Upper lobe of right lung (tissue), 1 donor: ENCODE data around the gene CLEC16A. TPM values are rescaled to one million over a fixed set of nuclear protein-coding genes. Genes with fewer than 3 reads are reported as not detected.

ENCODE experiments used
- ATAC-seq: fragments of 200-7000 bp; cut with Tn5 transposase; one replicate; pipeline ENCODE4 v1.9.1; 2020; ENCODE audit warnings: mild to moderate bottlenecking, moderate library complexity
- DNase-seq: peaks from one replicate; pipeline ENCODE4 v3.0.0-alpha.2; 2020
- H3K27ac ChIP-seq: fragments of 200-600 bp; one replicate; pipeline ENCODE4 v1.8.0; 2022
- H3K27me3 ChIP-seq: fragments of 200-600 bp; one replicate; pipeline ENCODE4 v1.8.0; 2022; ENCODE audit warnings: mild to moderate bottlenecking
- H3K36me3 ChIP-seq: fragments of 200-600 bp; one replicate; pipeline ENCODE4 v1.8.0; 2022
- H3K4me1 ChIP-seq: fragments of 200-600 bp; one replicate; pipeline ENCODE4 v1.8.0; 2022
- H3K4me3 ChIP-seq: fragments of 200-600 bp; one replicate; pipeline ENCODE4 v1.8.0; 2022; ENCODE audit warnings: mild to moderate bottlenecking
- H3K9me3 ChIP-seq: fragments of 200-600 bp; one replicate; pipeline ENCODE4 v1.8.0; 2022
- intact Hi-C: fragments of 100-400 bp; cut with DNase I; formaldehyde crosslinking; loops from one replicate; pipeline ENCODE4 v1.11.0; 2022
- total RNA-seq: library from RNA; stranded (reverse); fragmentation: NEBNext Ultra II Directional; extraction: Animal tissue kit (Norgen Biotek cat#: 25700); gene quantifications from one replicate; pipeline ENCODE4 v1.2.1, GENCODE V29; 2021
- TF ChIP-seq, protein P1 (sequence below): fragments of 200-600 bp; IDR thresholded peaks from one replicate; pipeline ENCODE4 v1.8.0; 2022; ENCODE audit warnings: antibody characterized with exemption
- donor health status: DM: no; HTN: yes; CAD: no; lungs with severe emphysema.

The CLEC16A gene
- total RNA-seq, 1 donor from 2014 or later: 36.9 TPM

GRCh38 chr16:11125936-11126335 is 181.6 kb downstream of the CLEC16A start:
- intact Hi-C loops: no loop called here

GRCh38 chr16:11126399-11127054 is 182.2 kb downstream of the CLEC16A start:
- ATAC-seq (peak; percentile 34), DNase-seq (no peak)
- TF ChIP-seq, protein P1, sequence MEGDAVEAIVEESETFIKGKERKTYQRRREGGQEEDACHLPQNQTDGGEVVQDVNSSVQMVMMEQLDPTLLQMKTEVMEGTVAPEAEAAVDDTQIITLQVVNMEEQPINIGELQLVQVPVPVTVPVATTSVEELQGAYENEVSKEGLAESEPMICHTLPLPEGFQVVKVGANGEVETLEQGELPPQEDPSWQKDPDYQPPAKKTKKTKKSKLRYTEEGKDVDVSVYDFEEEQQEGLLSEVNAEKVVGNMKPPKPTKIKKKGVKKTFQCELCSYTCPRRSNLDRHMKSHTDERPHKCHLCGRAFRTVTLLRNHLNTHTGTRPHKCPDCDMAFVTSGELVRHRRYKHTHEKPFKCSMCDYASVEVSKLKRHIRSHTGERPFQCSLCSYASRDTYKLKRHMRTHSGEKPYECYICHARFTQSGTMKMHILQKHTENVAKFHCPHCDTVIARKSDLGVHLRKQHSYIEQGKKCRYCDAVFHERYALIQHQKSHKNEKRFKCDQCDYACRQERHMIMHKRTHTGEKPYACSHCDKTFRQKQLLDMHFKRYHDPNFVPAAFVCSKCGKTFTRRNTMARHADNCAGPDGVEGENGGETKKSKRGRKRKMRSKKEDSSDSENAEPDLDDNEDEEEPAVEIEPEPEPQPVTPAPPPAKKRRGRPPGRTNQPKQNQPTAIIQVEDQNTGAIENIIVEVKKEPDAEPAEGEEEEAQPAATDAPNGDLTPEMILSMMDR: no peak
- intact Hi-C loops: no loop called here
- H3K4me3 ChIP-seq: no peak overlapping the region
- H3K36me3 ChIP-seq: peaks cover 49% of the 10 kb centered on the region
- H3K9me3 ChIP-seq: no peaks in the 10 kb centered on the region
- no peak overlapping the region for H3K27ac ChIP-seq
- no peaks in the 10 kb centered on the region for H3K27me3 ChIP-seq
- peaks cover 28% of the 10 kb centered on the region for H3K4me1 ChIP-seq

More at GRCh38 chr16:11125936-11126335, 181.6 kb downstream of the CLEC16A start:
- DNase-seq (no peak), ATAC-seq (no peak)
- Histone ChIP-seq H3K36me3 (peaks cover 55% of the 10 kb centered on the region), H3K4me3 (no peak overlapping the region), H3K27ac (no peak overlapping the region), H3K9me3 (no peaks in the 10 kb centered on the region), H3K4me1 (peaks cover 28% of the 10 kb centered on the region), H3K27me3 (no peaks in the 10 kb centered on the region)
- TF ChIP-seq, protein P1: no peak

DNA sequence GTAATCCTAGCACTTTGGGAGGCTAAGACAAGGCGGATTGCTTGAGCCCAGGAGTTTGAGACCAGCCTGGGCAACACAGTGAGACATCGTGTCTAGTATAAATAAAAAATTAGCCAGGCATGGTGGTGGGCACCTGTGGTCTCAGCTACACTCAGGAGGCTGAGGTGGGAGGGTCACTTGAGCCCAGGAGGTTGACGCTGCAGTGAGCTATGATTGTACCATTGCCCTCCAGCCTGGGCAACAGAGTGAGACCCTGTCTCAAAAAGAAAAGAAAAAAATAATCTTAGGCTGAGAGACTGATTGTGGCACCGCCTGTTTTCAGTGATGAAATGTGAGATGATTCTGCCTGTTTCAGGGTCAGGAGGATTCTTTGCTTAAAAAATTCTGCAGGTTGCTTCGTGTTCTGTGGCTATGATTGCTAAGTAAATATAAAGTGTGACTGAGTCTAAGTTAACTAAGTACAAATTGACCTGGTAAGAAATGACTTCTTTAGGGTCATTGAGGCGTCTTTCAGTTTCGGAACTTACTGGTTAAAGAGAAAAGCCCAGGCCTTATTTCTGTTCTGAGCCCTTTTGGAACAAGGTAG is 183.3 kb downstream of the CLEC16A start:
- intact Hi-C loops: no loop called here
- H3K36me3 ChIP-seq: peaks cover 40% of the 10 kb centered on the region
- ATAC-seq (no peak), DNase-seq (no peak)
- H3K4me1 ChIP-seq: peaks cover 32% of the 10 kb centered on the region
- no peak overlapping the region for H3K4me3 ChIP-seq
- H3K9me3 ChIP-seq: no peaks in the 10 kb centered on the region
- H3K27ac ChIP-seq: peak overlapping the region; percentile 72
- H3K27me3 ChIP-seq: no peaks in the 10 kb centered on the region
- TF ChIP-seq, protein P1: no peak

- H3K27me3 ChIP-seq: no peaks in the 10 kb centered on the region
- no peaks in the 10 kb centered on the region for H3K9me3 ChIP-seq
- ATAC-seq: peak; percentile 10
- H3K27ac ChIP-seq: peak overlapping the region; percentile 72
- intact Hi-C loops: no loop called here
- H3K4me1 ChIP-seq: peaks cover 39% of the 10 kb centered on the region
- TF ChIP-seq, protein P1: no peak
- no peak overlapping the region for H3K4me3 ChIP-seq
- no peak for DNase-seq
- peaks cover 32% of the 10 kb centered on the region for H3K36me3 ChIP-seq
Observed at GRCh38 chr16:11128211-11129141, 184.1 kb downstream of the CLEC16A start.

DNA sequence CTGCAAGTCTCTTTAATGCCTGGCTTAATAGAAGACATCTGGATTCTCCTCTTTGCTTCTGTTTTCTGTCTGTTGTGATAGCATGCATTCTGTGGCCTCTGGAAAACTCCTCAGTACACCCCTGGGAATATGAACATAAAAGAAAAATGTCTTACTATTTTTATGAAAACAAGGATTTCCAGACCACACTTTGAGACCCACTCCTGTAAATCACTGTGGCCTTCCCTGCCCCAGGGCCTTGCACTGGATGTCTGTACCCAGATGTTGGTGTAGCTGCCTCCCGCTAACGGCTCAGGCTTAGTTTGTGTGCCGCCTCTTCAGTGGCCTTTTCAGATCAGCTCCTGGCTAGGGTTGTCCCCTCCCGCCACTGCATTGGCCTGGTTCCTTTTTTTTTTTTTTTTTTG is 185.0 kb downstream of the CLEC16A start:
- TF ChIP-seq, protein P1: no peak
- DNase-seq: no peak
- H3K27ac ChIP-seq: no peak overlapping the region
- H3K9me3 ChIP-seq: no peaks in the 10 kb centered on the region
- no peaks in the 10 kb centered on the region for H3K27me3 ChIP-seq
- H3K4me3 ChIP-seq: no peak overlapping the region
- intact Hi-C loops: no loop called here
- peaks cover 48% of the 10 kb centered on the region for H3K4me1 ChIP-seq
- peaks cover 23% of the 10 kb centered on the region for H3K36me3 ChIP-seq
- ATAC-seq: no peak
